ENCODE results near the gene RIMS1. TPM values are rescaled to one million over a fixed set of nuclear protein-coding genes. Genes with fewer than 3 reads are reported as not detected.
"Not testable (repeated sequence)": the region's sequence is repeated elsewhere in the genome, so short reads cannot be mapped to it uniquely, and the experiment has no call there.

The RIMS1 gene
- total RNA-seq, 1 donor: 1.3 TPM

DNA sequence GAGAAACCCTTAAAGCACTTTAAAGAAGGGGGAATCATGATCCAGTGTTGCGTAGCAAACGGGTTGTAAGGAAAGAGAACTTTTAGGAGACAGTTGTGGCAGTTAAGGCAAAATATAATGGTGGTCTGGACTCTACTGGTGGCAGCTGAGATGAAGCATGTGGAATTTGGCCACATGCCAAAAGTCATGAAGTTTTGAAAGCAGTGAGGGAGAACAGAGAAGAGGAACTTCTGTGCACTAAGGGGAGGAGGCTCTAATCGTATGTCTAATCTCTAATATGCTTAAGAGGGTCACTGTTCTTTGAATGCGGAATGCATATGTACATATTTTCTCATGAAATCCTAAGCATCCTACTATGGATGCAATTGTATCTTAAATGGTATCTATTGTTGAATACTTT is 91.5 kb downstream of the RIMS1 start:
- no peak for TF ChIP-seq CTCF (IDR thresholded peaks at IDR 0.05; ENCODE audit: insufficient read depth, low read depth, low read length)
- H3K4me3 ChIP-seq (ENCODE audit: low read depth, low read length): no peak overlapping the region
- no peak for DNase-seq (ENCODE audit: low read depth)

GRCh38 chr6:71979911-71980310 is 93.6 kb downstream of the RIMS1 start:
- no peak overlapping the region for H3K4me3 ChIP-seq (ENCODE audit: low read depth, low read length)
- DNase-seq (ENCODE audit: low read depth): no peak
- no peak for TF ChIP-seq CTCF (IDR thresholded peaks at IDR 0.05; ENCODE audit: insufficient read depth, low read depth, low read length)

DNA sequence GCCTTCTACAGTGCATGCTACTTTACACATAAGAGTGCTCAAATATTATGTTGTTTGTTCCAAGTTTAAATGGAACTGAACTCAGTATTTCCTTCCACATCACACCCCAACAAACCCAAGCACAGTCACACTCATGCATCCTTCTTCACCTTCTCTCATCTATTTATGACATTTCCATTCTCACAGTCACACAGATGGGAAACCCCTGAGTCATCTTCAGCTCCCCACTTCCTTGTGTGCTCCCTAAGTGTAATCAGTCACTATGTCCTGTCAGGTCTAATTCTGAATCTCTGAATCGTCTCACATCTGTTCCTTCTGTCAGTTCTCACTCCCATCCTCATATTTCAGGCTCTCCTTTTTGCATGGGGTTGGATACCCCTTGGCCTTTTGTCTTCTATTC is 96.0 kb downstream of the RIMS1 start:
- no peak for TF ChIP-seq CTCF (IDR thresholded peaks at IDR 0.05; ENCODE audit: insufficient read depth, low read depth, low read length)
- DNase-seq (ENCODE audit: low read depth): no peak
- no peak overlapping the region for H3K4me3 ChIP-seq (ENCODE audit: low read depth, low read length)

GRCh38 chr6:71983131-71983530 is 96.8 kb downstream of the RIMS1 start:
- H3K4me3 ChIP-seq (ENCODE audit: low read depth, low read length): no peak overlapping the region
- no peak for TF ChIP-seq CTCF (IDR thresholded peaks at IDR 0.05; ENCODE audit: insufficient read depth, low read depth, low read length)
- no peak for DNase-seq (ENCODE audit: low read depth)

- no peak for TF ChIP-seq CTCF (IDR thresholded peaks at IDR 0.05; ENCODE audit: insufficient read depth, low read depth, low read length)
- DNase-seq (ENCODE audit: low read depth): no peak
- no peak overlapping the region for H3K4me3 ChIP-seq (ENCODE audit: low read depth, low read length)
Measured at GRCh38 chr6:71994705-71995271, 108.4 kb downstream of the RIMS1 start.

DNA sequence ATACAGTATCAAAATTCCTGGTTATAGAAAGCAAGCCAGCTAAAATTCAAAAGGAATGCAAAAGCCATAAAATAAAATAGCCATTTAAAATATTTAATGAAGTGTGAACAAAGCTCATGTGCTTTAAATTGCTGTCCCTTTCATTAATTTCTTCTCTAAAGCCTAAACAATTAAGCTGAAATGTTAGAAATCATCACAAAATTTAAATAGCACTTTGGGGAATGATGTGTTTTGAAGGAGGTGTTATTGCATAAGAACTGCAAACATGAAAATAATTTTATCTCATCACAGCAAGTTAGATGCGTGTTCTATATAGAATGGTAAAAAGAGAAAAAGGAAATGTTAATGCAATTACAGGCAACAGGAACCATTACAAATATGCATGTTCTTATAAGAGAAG is 111.0 kb downstream of the RIMS1 start:
- H3K4me3 ChIP-seq (ENCODE audit: low read depth, low read length): no peak overlapping the region
- no peak for DNase-seq (ENCODE audit: low read depth)
- TF ChIP-seq CTCF (IDR thresholded peaks at IDR 0.05; ENCODE audit: insufficient read depth, low read depth, low read length): no peak

GRCh38 chr6:72002415-72002814 is 116.1 kb downstream of the RIMS1 start:
- TF ChIP-seq CTCF (IDR thresholded peaks at IDR 0.05; ENCODE audit: insufficient read depth, low read depth, low read length): no peak
- DNase-seq (ENCODE audit: low read depth): no peak
- H3K4me3 ChIP-seq (ENCODE audit: low read depth, low read length): no peak overlapping the region

- H3K4me3 ChIP-seq (ENCODE audit: low read depth, low read length); DNase-seq (ENCODE audit: low read depth): not testable (repeated sequence)
Measured at GRCh38 chr6:72006591-72006990, 120.2 kb downstream of the RIMS1 start.

All from fibroblast of villous mesenchyme (primary cell).